K562 treated with DMSO at 1 percent for 48 hours (cell line): ENCODE results near the gene IFNA5. TPM values are rescaled to one million over a fixed set of nuclear protein-coding genes. Genes with fewer than 3 reads are reported as not detected.

ENCODE experiments used
- total RNA-seq: library from RNA; unstranded; fragments of 300-600 nt; gene quantifications from 2 replicates; pipeline ENCODE4 v1.2.3, GENCODE V29; 2022; ENCODE audit warnings: low replicate concordance; ENCODE audit errors: extremely low read depth

The IFNA5 gene
- not detected in 2 replicates for total RNA-seq

GRCh38 chr9:21305213-21305612 is at the start of gene IFNA5:
Gene IFNA5, minus strand, starts transcription at chr9:21305313. Its CDS starts 57 bp downstream, at chr9:21305256.

GRCh38 chr9:21350787-21351186 is 45.7 kb upstream of the IFNA5 start, which contains the start of gene IFNA6:
Gene IFNA6, minus strand, starts transcription at chr9:21350887. Its CDS starts 0 bp downstream, at chr9:21350887.

GRCh38 chr9:21334701-21335632 is 29.9 kb upstream of the IFNA5 start, which contains the start of gene KLHL9:
Gene KLHL9, minus strand, starts transcription at chr9:21335404. Its CDS starts 545 bp downstream, at chr9:21334859.

Other genes starting within 250 kb of the IFNA5 start
- not detected in 2 replicates for gene IFNB1, start 227.4 kb downstream of the IFNA5 start, total RNA-seq
- gene IFNW1, start 163.5 kb downstream of the IFNA5 start, total RNA-seq = not detected in 2 replicates
- not detected in 2 replicates for gene IFNA21, start 138.7 kb downstream of the IFNA5 start, total RNA-seq
- not detected in 2 replicates for gene IFNA4, start 117.7 kb downstream of the IFNA5 start, total RNA-seq
- not detected in 2 replicates for gene IFNA7, start 103.1 kb downstream of the IFNA5 start, total RNA-seq
- not detected in 2 replicates for gene IFNA10, start 98.2 kb downstream of the IFNA5 start, total RNA-seq
- not detected in 2 replicates for gene IFNA16, start 88.0 kb downstream of the IFNA5 start, total RNA-seq
- gene IFNA17, start 77.1 kb downstream of the IFNA5 start, total RNA-seq = not detected in 2 replicates
- not detected in 2 replicates for gene IFNA14, start 65.3 kb downstream of the IFNA5 start, total RNA-seq
- not detected in 2 replicates for gene KLHL9, start 30.1 kb upstream of the IFNA5 start, total RNA-seq
- not detected in 2 replicates for gene IFNA6, start 45.6 kb upstream of the IFNA5 start, total RNA-seq
- not detected in 2 replicates for gene IFNA13, start 62.7 kb upstream of the IFNA5 start, total RNA-seq
- not detected in 2 replicates for gene IFNA2, start 80.1 kb upstream of the IFNA5 start, total RNA-seq
- gene IFNA8, start 103.8 kb upstream of the IFNA5 start, total RNA-seq = not detected in 2 replicates
- not detected in 2 replicates for gene IFNA1, start 135.1 kb upstream of the IFNA5 start, total RNA-seq
- gene IFNE, start 177.0 kb upstream of the IFNA5 start, total RNA-seq = not detected in 2 replicates